ENCODE results near the gene MLLT11.
A peak's percentile ranks its signal among the peaks of the same experiment; 100 is the strongest.
"Not testable (repeated sequence)": the region's sequence is repeated elsewhere in the genome, so short reads cannot be mapped to it uniquely, and the experiment has no call there.

Gene MLLT11

GRCh38 chr1:151058692-151059091 lies 1.5 kb upstream of the MLLT11 start:
- DNase-seq, result no peak

GRCh38 chr1:151059109-151060006 lies 839 bp upstream of the MLLT11 start, which contains the start of gene CDC42SE1:
CDC42SE1 (minus strand) TSS chr1:151059622; CDS start chr1:151055730, 3,892 bp downstream.
- DNase-seq, result peak; percentile 82

DNA sequence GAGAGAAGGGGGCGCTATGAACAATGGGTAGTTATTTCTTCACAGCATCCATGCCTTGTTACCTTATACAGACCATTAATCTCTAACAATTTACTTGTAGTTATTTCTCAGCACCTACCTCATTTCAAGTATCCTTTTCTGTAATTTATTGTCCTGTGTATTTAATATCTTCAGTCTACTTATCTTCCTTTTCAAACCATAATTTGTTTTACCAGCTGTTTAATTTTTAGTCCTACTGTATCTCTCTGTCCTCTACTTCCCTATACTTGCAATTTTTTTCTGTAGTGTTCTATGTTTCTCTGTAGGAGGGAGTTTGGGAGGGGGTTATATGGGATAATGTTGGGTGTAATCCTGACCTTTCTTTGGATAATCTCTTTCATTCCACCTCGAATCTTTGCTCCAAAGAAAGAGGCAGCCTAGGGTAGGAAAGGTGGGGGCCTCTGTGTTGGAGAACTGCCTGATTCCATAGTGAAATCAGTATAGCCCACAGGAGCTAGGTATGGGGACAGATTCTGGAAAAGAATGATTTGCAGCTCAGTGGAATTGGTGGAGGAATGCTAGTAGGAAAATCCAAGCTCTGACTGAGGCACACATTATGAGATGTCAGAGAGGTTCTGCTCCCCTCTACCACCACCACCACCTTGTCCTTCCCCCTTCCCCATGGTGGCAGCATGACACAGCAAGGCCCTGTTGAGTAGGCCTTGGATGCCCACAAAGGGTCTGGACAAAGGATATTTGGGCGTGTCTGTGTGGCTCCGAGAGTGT lies 642 bp downstream of the MLLT11 start:
- DNase-seq, result no peak

DNA sequence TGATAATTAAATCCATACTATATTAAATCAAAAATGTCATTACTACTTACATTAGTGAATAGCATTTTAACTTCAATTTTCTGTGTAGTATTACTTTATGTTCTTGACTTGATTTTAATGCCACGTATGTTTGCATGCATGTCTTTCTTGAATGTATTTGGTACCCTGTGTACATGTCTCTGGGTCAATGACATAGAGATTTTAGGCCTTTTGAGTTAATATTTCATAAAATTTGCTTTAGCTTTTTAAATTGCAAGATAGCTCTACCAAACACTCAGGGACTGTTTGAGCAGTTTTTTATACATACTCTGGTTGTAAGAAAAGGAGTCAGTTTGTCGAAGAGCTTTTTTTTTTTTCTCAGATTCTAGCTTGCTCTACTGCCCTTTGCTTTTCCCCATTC lies 1.5 kb downstream of the MLLT11 start:
- no peak for DNase-seq

DNA sequence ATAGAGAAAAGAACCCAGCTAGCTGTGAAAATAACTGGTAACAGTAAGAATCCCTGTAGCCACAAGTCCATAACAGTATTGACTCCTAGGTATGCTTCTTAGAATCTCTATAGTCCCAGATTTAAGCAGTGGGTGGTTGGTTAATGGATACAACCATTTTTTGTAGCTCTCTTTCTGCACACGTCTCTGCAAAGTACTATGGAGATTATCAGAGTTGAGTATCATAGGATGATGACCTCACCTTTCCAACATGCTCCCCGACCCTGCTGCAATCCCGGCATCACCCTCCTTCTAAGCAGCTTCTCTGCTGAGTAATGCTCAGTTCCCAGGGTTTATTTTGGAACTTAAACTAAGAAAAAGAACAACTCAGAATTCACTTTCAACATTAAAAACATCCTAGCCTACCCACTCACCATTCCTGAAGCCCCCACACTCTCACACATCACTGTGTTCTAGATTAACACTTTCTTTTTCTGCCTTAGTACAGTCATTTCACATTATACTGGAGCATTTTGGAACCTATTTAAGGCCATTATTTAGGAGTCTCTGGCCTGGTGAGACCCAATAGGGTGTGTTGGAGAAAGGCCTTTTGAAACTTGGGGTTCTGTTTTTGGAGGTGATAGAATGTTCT lies 2.7 kb downstream of the MLLT11 start:
- DNase-seq, result no peak

- no peak for DNase-seq
These were observed 5.0 kb downstream of the MLLT11 start for GRCh38 chr1:151065089-151065645.

- DNase-seq, result no peak
These were observed 7.0 kb downstream of the MLLT11 start for GRCh38 chr1:151067185-151067584.

GRCh38 chr1:151069103-151069486 lies 8.9 kb downstream of the MLLT11 start:
- no peak for DNase-seq

DNA sequence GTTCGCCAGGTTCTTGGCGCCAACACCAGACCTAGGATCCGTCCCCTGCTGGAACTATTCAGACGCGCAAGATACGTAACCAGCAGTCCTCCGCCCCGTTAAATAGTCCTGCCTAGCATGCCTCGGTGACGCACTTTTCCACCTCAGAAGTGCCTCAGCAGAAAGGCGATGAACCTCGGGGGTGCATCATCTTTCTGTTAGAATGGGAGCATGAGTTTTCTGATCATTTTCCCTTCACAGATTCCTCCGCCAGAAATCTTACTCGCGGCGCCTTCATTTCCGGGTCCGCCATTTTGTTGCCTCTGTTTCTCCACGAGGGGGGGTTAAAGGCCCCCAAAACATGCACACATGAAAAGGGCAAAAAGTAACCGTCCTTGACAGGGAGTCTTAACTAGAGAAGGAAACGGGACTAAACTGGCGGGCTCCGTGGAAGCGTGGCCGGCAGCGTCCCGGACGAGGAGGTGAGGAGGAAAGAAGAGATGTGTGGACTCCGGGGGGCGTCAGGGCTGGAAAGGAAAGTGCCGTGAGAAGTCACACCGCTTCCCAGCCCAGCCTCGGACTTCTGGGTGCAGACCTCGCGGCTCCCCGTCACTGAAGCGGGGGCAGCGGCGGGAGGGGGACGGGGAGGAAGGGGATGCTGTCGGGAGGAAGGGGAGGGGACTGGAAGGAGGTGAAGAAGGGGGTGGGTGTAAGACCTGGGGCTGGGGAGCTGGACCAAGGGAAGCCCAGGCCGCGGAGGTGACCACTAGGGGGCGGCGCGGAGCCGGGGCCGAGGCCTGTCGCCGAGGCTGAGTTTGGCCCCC lies 10.5 kb downstream of the MLLT11 start, which contains the start of gene GABPB2:
GABPB2 (plus strand) TSS at position 288 of the 803 bp plus-strand sequence. CDS start 17,429 bp downstream, outside the sequence.
- peak; percentile 81 for DNase-seq

DNA sequence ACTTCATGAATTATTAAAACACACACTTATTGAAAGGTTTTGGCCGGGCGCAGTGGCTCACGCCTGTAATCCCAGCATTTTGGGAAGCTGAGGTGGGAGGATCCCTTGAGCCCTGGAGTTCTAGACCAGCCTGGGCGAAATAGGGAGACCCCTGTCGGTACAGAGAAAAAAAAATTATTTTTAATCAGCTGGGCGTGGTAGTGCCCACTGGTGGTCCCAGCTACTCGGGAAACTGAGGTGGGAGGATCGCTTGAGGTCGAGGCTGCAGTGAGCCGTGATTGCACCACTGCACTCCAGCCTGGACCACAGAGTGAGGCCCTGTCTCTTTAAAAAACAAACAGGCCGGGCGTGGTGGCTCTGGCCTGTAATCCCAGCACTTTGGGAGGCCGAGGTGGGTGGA lies 12.0 kb downstream of the MLLT11 start:
- DNase-seq, result no peak

DNA sequence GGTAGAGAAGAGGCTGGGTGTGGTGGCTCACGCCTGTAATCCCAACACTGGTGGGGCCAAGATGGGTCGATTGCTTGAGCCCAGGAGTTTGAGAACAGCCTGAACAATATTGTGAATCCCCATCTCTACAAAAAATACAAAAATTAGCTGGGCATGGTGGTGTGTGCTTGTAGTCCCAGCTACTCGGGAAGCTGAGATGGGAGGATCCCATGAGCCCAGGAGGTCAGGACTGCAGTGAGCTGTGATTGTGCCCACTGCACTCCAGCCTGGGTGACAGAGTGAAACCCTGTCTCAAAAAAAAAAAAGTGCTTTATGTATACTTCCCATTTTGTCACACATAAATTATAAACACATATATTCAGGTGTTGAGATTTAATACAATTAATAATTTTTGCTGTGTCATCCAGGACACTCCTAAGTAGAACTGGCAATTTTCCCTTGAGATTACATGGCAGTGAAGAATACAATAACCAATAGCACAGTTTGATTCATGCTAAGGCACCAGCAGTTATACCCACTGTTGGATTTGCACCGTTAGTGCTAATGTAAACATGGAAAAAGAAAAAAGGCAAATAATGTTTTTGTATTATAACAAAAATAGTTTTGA lies 25.9 kb downstream of the MLLT11 start:
- DNase-seq, result no peak

- DNase-seq, result not testable (repeated sequence)
These were observed 37.2 kb downstream of the MLLT11 start for GRCh38 chr1:151097426-151097825.

DNA sequence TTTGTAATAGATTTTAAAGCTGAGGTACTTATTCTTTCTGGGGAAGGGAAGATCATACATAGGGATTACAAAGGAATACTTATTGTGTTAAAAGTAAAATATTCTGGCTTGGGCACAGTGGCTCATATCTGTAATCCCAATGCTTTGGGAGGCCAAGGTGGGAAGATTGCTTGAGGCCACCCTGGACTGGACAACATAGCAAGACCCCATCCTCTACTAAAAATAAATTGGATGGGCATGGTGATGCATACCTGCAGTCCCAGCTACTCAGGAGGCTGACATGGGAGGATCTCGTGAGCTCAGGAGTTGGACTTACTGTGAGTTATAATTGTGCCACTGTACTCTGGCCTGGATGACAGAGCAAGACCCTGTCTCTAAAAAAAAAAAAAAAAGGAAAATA lies 37.9 kb downstream of the MLLT11 start:
- no peak for DNase-seq

DNA sequence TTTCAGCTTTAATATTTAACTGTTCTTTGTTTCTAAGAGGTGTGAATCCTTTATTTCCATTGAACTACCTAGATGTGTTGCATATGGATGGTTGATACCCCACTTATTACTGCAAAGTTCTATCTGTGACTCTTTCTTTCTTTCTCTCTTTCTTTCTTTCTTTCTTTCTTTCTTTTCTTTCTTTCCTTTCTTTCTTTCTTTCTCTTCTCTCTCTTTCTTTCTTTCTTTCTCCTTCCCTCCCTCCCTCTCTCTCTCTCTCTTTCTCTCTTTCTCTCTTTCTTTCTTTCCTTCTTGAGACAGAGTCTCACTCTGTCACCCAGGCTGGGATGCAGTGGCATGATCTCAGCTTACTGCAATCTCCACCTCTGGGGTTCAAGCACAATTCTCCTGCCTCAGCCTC lies 44.4 kb downstream of the MLLT11 start:
- no peak for DNase-seq

DNA sequence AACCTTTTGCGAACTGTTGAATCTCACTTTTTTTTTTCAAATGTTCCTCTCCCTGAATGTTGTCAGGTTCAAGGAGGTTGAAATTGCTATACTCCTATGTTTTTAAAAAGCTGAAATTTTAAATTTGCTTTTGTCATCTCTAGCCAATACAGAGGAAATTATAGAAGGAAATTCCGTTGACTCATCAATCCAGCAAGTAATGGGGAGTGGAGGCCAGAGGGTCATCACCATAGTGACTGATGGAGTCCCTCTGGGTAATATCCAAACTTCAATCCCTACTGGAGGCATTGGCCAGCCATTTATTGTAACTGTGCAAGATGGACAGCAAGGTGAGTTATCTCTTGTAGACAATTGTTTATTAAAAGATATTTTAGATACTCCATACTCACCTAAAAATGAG lies 46.7 kb downstream of the MLLT11 start:
- no peak for DNase-seq

GRCh38 chr1:151108331-151108730 lies 48.1 kb downstream of the MLLT11 start:
- DNase-seq, result no peak

DNA sequence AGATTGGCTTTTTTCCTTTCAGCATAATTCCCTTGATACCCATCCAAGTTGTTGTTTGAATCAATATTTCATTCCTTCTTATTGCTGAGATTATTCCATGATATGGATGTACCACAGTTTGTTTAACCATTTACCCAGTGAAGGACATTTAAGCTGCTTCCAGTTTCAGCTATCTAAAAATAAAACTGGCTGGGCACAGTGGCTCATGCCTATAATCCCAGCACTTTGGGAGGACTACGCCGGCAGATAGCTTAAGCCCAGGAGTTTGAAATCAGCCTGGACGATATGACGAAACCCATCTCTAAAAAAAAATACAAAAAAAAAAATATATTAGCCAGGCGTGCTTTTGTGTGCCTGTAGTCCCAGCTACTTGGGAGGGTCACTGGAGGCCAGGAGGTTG lies 53.7 kb downstream of the MLLT11 start:
- DNase-seq, result no peak

All from activated CD4-positive, alpha-beta T cell treated with anti-CD3 and anti-CD28 coated beads, Interleukin-2, amount 50 U/mL, for 1 hour (primary cell).